AG09319 (cell line): ENCODE results near the gene RBMS3.

Source experiments
- DNase-seq: peaks from one replicate; pipeline ENCODE4 v3.0.0-alpha.2; 2010; ENCODE audit warnings: low read depth; ENCODE audit errors: extremely low read depth
- CTCF ChIP-seq: IDR thresholded peaks from 2 replicates; pipeline ENCODE4 v1.5.1; 2011; ENCODE audit warnings: low read depth, mild to moderate bottlenecking, inconsistent platforms, low read length, moderate library complexity

Gene RBMS3

GRCh38 chr3:29481969-29482767, 201.3 kb downstream of the RBMS3 start:
- no peak for TF ChIP-seq CTCF
- no peak for DNase-seq

- no peak for DNase-seq
- no peak for TF ChIP-seq CTCF
Observed at GRCh38 chr3:29484633-29485032, 203.8 kb downstream of the RBMS3 start.

- TF ChIP-seq CTCF, result no peak
- peak; percentile 57 for DNase-seq
Observed at GRCh38 chr3:29486096-29486495, 205.2 kb downstream of the RBMS3 start.

- DNase-seq, result no peak
- TF ChIP-seq CTCF, result no peak
Observed at GRCh38 chr3:29486917-29487316, 206.0 kb downstream of the RBMS3 start.

GRCh38 chr3:29488922-29489321, 208.1 kb downstream of the RBMS3 start:
- no peak for DNase-seq
- no peak for TF ChIP-seq CTCF

GRCh38 chr3:29493109-29493508, 212.2 kb downstream of the RBMS3 start:
- TF ChIP-seq CTCF, result no peak
- DNase-seq, result no peak

GRCh38 chr3:29494305-29495036, 213.6 kb downstream of the RBMS3 start:
- DNase-seq, result peak; percentile 76

More at GRCh38 chr3:29494305-29495036, 213.6 kb downstream of the RBMS3 start:
- TF ChIP-seq CTCF, result no peak
